IPS-15b (cell line): ENCODE results near the gene FAM53B.
"Not testable (repeated sequence)": the region's sequence is repeated elsewhere in the genome, so short reads cannot be mapped to it uniquely, and the experiment has no call there.

Experiments
- H3K27me3 ChIP-seq: one replicate; pipeline ENCODE4 v1.6.1; 2013; ENCODE audit warnings: low read length; ENCODE audit not compliant: control insufficient read depth, insufficient read depth
- H3K36me3 ChIP-seq: one replicate; pipeline ENCODE4 v1.6.1; 2013; ENCODE audit warnings: low read length; ENCODE audit not compliant: control insufficient read depth, insufficient read depth
- H3K4me1 ChIP-seq: one replicate; pipeline ENCODE4 v1.6.1; 2013; ENCODE audit warnings: mild to moderate bottlenecking, low read length; ENCODE audit not compliant: control insufficient read depth, insufficient read depth
- H3K4me3 ChIP-seq: one replicate; pipeline ENCODE4 v1.5.1; 2013; ENCODE audit warnings: low read depth, low read length
- H3K9ac ChIP-seq: one replicate; pipeline ENCODE4 v1.6.1; 2013; ENCODE audit warnings: low read depth, mild to moderate bottlenecking, low read length
- H3K9me3 ChIP-seq: one replicate; pipeline ENCODE4 v1.6.1; 2013; ENCODE audit warnings: mild to moderate bottlenecking, low read length; ENCODE audit not compliant: control insufficient read depth, insufficient read depth

Gene FAM53B

GRCh38 chr10:124744102-124745050, at the start of gene FAM53B:
TSS of gene FAM53B (minus strand) at chr10:124744378. CDS start at chr10:124706713, 37,665 bp downstream.
- Histone ChIP-seq H3K27me3 (peaks cover 13% of the 10 kb centered on the region), H3K4me1 (peaks cover 33% of the 10 kb centered on the region), H3K4me3 (peak within 1 kb of the TSS; percentile 50), H3K9me3 (no peaks in the 10 kb centered on the region), H3K36me3 (no peaks in the 10 kb centered on the region), H3K9ac (no peak within 1 kb of the TSS)

GRCh38 chr10:124792998-124793352, 48.8 kb upstream of the FAM53B start:
- Histone ChIP-seq H3K27me3 (no peaks in the 10 kb centered on the region), H3K4me1 (no peaks in the 10 kb centered on the region), H3K9me3 (no peaks in the 10 kb centered on the region), H3K9ac (no peak overlapping the region), H3K36me3 (peaks cover 4% of the 10 kb centered on the region), H3K4me3 (no peak overlapping the region)

GRCh38 chr10:124791547-124792348, 47.6 kb upstream of the FAM53B start, which contains the start of gene EEF1AKMT2:
TSS of gene EEF1AKMT2 (minus strand) at chr10:124791887. CDS start at chr10:124791833, 54 bp downstream.
- H3K4me3 ChIP-seq, result peak within 1 kb of the TSS; percentile 58
- H3K9me3 ChIP-seq, result no peaks in the 10 kb centered on the region
- H3K9ac ChIP-seq, result peak within 1 kb of the TSS; percentile 91
- H3K36me3 ChIP-seq, result peaks cover 10% of the 10 kb centered on the region
- H3K27me3 ChIP-seq, result no peaks in the 10 kb centered on the region
- H3K4me1 ChIP-seq, result no peaks in the 10 kb centered on the region

GRCh38 chr10:124782900-124783299, 38.7 kb upstream of the FAM53B start:
- H3K9me3 ChIP-seq, H3K9ac ChIP-seq, H3K4me3 ChIP-seq, H3K4me1 ChIP-seq, H3K36me3 ChIP-seq, H3K27me3 ChIP-seq: not testable (repeated sequence)

- Histone ChIP-seq H3K4me3 (no peak overlapping the region), H3K9me3 (no peaks in the 10 kb centered on the region), H3K27me3 (no peaks in the 10 kb centered on the region), H3K4me1 (no peaks in the 10 kb centered on the region), H3K36me3 (peaks cover 10% of the 10 kb centered on the region), H3K9ac (no peak overlapping the region)
Observed at GRCh38 chr10:124768791-124769190, 24.6 kb upstream of the FAM53B start.

- peaks cover 3% of the 10 kb centered on the region for H3K36me3 ChIP-seq
- H3K27me3 ChIP-seq, result no peaks in the 10 kb centered on the region
- H3K4me3 ChIP-seq, result no peak overlapping the region
- H3K4me1 ChIP-seq, result no peaks in the 10 kb centered on the region
- no peak overlapping the region for H3K9ac ChIP-seq
- no peaks in the 10 kb centered on the region for H3K9me3 ChIP-seq
Observed at GRCh38 chr10:124765256-124765655, 21.1 kb upstream of the FAM53B start.

GRCh38 chr10:124763267-124763666, 19.1 kb upstream of the FAM53B start:
- Histone ChIP-seq H3K4me3 (no peak overlapping the region), H3K36me3 (peaks cover 3% of the 10 kb centered on the region), H3K4me1 (no peaks in the 10 kb centered on the region), H3K9me3 (no peaks in the 10 kb centered on the region), H3K9ac (no peak overlapping the region), H3K27me3 (no peaks in the 10 kb centered on the region)

GRCh38 chr10:124762281-124762680, 18.1 kb upstream of the FAM53B start:
- Histone ChIP-seq H3K9me3 (no peaks in the 10 kb centered on the region), H3K27me3 (no peaks in the 10 kb centered on the region), H3K4me3 (no peak overlapping the region), H3K9ac (no peak overlapping the region), H3K36me3 (peaks cover 3% of the 10 kb centered on the region), H3K4me1 (peaks cover 2% of the 10 kb centered on the region)

GRCh38 chr10:124756156-124756903, 12.2 kb upstream of the FAM53B start:
- no peaks in the 10 kb centered on the region for H3K36me3 ChIP-seq

GRCh38 chr10:124755581-124755980, 11.4 kb upstream of the FAM53B start:
- H3K36me3 ChIP-seq, result no peaks in the 10 kb centered on the region

More at GRCh38 chr10:124756156-124756903, 12.2 kb upstream of the FAM53B start:
- no peaks in the 10 kb centered on the region for H3K27me3 ChIP-seq
- H3K4me1 ChIP-seq, result peaks cover 11% of the 10 kb centered on the region
- no peaks in the 10 kb centered on the region for H3K9me3 ChIP-seq
- H3K4me3 ChIP-seq, result no peak overlapping the region
- no peak overlapping the region for H3K9ac ChIP-seq

GRCh38 chr10:124754227-124754626, 10.0 kb upstream of the FAM53B start:
- no peaks in the 10 kb centered on the region for H3K27me3 ChIP-seq
- no peaks in the 10 kb centered on the region for H3K36me3 ChIP-seq
- H3K9ac ChIP-seq, result no peak overlapping the region
- peaks cover 11% of the 10 kb centered on the region for H3K4me1 ChIP-seq
- H3K9me3 ChIP-seq, result no peaks in the 10 kb centered on the region
- H3K4me3 ChIP-seq, result no peak overlapping the region

More at GRCh38 chr10:124755581-124755980, 11.4 kb upstream of the FAM53B start:
- no peak overlapping the region for H3K9ac ChIP-seq
- H3K9me3 ChIP-seq, result no peaks in the 10 kb centered on the region
- no peak overlapping the region for H3K4me3 ChIP-seq
- peaks cover 11% of the 10 kb centered on the region for H3K4me1 ChIP-seq
- H3K27me3 ChIP-seq, result no peaks in the 10 kb centered on the region
